ENCODE measurements around the gene ALDH4A1. TPM values are rescaled to one million over a fixed set of nuclear protein-coding genes. Genes with fewer than 3 reads are reported as not detected.
"Not testable (repeated sequence)": the region's sequence is repeated elsewhere in the genome, so short reads cannot be mapped to it uniquely, and the experiment has no call there.

The ALDH4A1 gene
- total RNA-seq, 1 donor from 2014 or later = 11.7 TPM

DNA sequence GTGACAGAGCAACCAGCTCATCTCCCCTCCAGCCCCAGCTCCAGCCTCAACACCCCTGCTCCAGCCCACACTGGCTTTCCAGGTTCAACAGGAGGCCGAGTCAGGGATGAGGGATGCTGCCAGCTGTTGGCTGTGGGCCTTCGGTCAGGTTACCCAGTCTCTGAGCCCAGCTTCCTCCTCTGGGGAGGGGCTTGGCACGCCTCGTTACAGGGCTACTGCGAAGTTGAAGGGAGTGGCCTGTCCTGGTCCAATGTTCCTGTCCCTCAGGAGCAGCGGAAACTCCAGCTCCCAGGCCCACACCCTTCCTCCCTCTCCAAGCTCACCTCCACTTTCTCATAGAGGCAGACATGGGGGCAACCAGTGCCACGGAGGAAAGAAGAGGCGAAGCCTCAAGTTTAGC lies 27.8 kb downstream of the ALDH4A1 start:
- Histone ChIP-seq H3K36me3 (no peaks in the 10 kb centered on the region), H3K4me1 (no peaks in the 10 kb centered on the region), H3K9me3 (no peaks in the 10 kb centered on the region), H3K27ac (no peak overlapping the region), H3K4me3 (no peak overlapping the region), H3K27me3 (ENCODE audit: low read depth) (no peaks in the 10 kb centered on the region)
- no peak for ATAC-seq
- intact Hi-C loops (cut with DNase I) = no loop called here
- no peak for DNase-seq
- TF ChIP-seq, protein P1, sequence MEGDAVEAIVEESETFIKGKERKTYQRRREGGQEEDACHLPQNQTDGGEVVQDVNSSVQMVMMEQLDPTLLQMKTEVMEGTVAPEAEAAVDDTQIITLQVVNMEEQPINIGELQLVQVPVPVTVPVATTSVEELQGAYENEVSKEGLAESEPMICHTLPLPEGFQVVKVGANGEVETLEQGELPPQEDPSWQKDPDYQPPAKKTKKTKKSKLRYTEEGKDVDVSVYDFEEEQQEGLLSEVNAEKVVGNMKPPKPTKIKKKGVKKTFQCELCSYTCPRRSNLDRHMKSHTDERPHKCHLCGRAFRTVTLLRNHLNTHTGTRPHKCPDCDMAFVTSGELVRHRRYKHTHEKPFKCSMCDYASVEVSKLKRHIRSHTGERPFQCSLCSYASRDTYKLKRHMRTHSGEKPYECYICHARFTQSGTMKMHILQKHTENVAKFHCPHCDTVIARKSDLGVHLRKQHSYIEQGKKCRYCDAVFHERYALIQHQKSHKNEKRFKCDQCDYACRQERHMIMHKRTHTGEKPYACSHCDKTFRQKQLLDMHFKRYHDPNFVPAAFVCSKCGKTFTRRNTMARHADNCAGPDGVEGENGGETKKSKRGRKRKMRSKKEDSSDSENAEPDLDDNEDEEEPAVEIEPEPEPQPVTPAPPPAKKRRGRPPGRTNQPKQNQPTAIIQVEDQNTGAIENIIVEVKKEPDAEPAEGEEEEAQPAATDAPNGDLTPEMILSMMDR (IDR thresholded peaks at IDR 0.05) = no peak

DNA sequence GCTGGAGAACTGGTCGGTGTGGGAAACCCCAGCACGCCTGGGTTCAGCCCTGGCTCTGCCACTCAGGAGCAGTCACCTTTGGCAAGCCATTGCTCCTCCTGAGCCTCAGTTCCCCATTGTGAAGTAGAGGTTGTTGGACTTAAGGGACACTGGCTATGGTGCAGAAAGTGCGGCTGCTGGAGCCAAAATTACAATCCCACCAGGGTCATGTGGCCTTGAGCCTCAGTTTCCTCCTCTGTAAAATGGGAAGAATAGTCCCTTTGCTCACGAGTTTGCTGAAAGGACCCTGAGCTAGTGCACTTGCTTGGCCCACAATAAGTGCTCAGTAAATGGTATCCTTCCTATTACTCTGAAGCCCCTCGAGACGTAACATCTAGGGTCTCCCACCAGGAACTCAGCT lies 28.3 kb downstream of the ALDH4A1 start:
- no peak for ATAC-seq
- H3K4me3 ChIP-seq = no peak overlapping the region
- H3K36me3 ChIP-seq = no peaks in the 10 kb centered on the region
- no peak overlapping the region for H3K27ac ChIP-seq
- peaks cover 4% of the 10 kb centered on the region for H3K27me3 ChIP-seq (ENCODE audit: low read depth)
- H3K4me1 ChIP-seq = no peaks in the 10 kb centered on the region
- TF ChIP-seq, protein P1 (IDR thresholded peaks at IDR 0.05) = no peak
- intact Hi-C loops (cut with DNase I) = no loop called here
- H3K9me3 ChIP-seq = no peaks in the 10 kb centered on the region
- DNase-seq = no peak

DNA sequence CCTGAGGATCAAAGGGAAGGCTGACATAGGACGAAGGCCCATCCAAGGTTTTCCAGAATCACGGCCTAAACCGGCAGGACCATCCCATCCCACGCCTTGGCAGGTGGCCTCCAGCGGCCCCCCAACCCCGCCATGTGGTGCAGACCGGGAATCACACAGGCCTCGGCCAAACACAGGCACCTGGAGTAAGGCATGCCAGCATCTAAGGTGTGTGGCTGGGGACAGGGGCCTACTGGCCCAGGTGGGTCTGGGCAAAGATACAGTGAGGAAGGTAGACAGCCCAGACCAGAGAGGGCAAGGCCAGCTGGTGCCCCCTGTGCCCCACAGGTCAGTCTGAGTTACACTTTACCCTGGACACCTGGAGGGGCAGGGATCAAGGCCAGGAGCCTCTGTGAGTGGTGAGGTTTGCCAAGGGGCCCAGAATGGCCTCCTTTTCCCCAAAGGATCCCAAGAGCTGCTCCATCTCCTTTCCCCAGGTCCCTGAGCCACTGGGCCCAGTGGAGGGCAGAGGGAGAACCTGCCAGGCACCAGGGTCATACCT lies 30.2 kb downstream of the ALDH4A1 start:
- ATAC-seq = no peak
- TF ChIP-seq, protein P1 (IDR thresholded peaks at IDR 0.05) = no peak
- Histone ChIP-seq H3K9me3 (no peaks in the 10 kb centered on the region), H3K27ac (no peak overlapping the region), H3K4me3 (no peak overlapping the region), H3K27me3 (ENCODE audit: low read depth) (peaks cover 6% of the 10 kb centered on the region), H3K36me3 (no peaks in the 10 kb centered on the region), H3K4me1 (no peaks in the 10 kb centered on the region)
- DNase-seq = no peak
- intact Hi-C loops (cut with DNase I) = no loop called here

DNA sequence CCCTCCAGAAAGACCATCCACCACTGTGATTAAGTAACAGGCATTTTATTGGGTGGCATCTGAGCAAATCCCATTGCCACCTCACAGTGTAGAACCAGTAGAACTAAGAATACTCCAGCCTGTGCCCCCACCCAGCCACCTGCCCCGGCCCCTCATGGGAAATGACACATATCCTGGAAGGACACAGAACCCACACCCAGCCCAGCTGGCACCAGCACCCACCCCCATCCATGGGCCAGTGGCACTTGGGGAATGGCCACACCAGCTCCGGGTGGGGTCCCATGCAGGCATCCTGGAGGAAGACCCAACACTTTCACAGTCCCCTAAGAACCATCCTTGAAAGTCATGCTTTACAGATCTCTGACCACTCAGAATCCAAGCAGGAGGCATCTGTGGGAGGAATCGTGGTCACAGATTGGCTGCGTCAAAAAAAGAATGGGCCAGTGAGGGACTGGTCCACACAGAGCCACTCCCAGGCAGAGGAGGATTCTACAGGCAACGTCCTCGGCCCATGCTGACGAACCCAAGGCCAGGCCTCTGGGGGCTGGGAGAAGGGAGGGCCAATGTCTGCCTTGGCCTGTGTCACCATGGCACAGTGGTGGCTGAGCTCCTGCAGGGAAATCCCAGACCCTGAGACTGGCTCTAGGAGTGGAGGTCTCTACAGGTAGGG lies 30.8 kb downstream of the ALDH4A1 start:
- no peaks in the 10 kb centered on the region for H3K36me3 ChIP-seq
- ATAC-seq = no peak

DNA sequence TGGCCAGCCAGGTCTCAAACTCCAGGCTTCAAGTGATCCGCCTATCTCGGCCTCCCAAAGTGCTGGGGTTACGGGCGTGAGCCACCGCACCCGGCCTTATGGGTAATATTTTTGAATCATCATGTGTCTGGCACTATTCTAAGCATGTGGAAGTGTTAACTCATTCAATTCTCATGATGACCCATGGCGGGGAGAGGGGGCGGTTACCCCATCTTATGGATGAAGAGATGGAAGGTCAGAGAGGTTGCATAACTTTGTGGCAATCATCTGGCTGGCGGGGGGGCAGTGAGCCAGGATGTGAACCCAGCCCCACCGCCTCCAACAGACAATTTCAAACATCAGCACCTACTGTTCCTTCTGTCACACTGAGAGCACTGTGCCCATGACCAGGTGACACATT lies 31.4 kb downstream of the ALDH4A1 start:
- TF ChIP-seq, protein P1 (IDR thresholded peaks at IDR 0.05) = no peak
- no peaks in the 10 kb centered on the region for H3K9me3 ChIP-seq
- H3K4me1 ChIP-seq = no peaks in the 10 kb centered on the region
- ATAC-seq = no peak
- intact Hi-C loops (cut with DNase I) = no loop called here
- H3K27ac ChIP-seq = no peak overlapping the region
- H3K27me3 ChIP-seq (ENCODE audit: low read depth) = peaks cover 6% of the 10 kb centered on the region
- no peaks in the 10 kb centered on the region for H3K36me3 ChIP-seq
- H3K4me3 ChIP-seq = no peak overlapping the region
- DNase-seq = no peak

More for the DNA sequence above, 30.8 kb downstream of the ALDH4A1 start:
- peaks cover 6% of the 10 kb centered on the region for H3K27me3 ChIP-seq (ENCODE audit: low read depth)
- no peaks in the 10 kb centered on the region for H3K9me3 ChIP-seq
- H3K4me1 ChIP-seq = no peaks in the 10 kb centered on the region
- TF ChIP-seq, protein P1 (IDR thresholded peaks at IDR 0.05) = no peak
- no peak for DNase-seq
- intact Hi-C loops (cut with DNase I) = no loop called here
- H3K27ac ChIP-seq = no peak overlapping the region
- H3K4me3 ChIP-seq = no peak overlapping the region

DNA sequence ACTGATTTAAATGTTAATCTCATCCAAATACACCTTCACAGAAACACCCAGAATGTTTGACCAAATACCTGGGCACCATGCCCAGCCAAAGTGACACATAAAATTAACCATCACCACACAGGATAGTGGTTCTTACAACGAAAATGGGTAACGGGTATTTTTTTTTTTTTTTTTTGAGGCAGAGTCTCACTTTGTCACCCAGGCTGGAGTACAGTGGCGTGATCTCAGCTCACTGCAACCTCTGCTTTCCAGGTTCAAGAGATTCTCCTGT lies 31.8 kb downstream of the ALDH4A1 start:
- H3K4me3 ChIP-seq; DNase-seq; H3K36me3 ChIP-seq; ATAC-seq; H3K27me3 ChIP-seq (ENCODE audit: low read depth); H3K4me1 ChIP-seq; H3K27ac ChIP-seq; intact Hi-C loops (cut with DNase I); H3K9me3 ChIP-seq: not testable (repeated sequence)
